ENCODE measurements around the gene WRNIP1.
A peak's percentile ranks its signal among the peaks of the same experiment; 100 is the strongest.

The WRNIP1 gene

DNA sequence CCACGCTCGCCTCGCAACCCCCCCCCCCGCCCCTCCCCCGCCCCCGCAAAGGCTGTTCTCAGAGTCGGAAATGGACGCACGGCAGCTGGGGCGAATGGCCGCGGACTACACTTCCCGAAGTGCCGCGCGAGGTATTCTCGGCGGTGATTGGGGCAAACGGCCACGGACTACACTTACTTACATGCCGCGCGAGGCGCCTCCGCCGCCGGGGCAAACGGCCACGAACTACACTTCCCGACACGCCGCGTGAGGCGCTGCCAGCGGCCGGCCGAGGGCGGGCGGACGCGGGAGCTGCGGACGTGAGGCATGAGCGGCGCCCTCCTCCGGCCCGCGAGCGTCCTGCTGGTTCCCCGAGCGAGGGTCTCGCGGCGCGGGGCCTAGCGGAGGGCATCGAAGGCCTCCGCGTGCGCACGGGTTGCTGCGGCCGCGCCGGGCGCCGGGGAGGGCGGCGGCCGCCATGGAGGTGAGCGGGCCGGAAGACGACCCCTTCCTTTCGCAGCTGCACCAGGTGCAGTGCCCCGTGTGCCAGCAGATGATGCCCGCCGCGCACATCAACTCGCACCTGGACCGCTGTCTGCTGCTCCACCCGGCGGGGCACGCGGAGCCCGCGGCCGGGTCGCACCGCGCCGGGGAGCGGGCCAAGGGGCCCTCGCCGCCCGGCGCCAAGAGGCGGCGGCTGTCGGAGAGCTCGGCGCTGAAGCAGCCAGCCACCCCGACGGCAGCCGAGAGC is at the start of gene WRNIP1:
Gene WRNIP1, plus strand, starts transcription at position 228 of the 730 bp plus-strand sequence. Its CDS starts 230 bp downstream, at position 458.
- peak; percentile 96 for DNase-seq

- DNase-seq = no peak
Observed at GRCh38 chr6:2715737-2716136, 49.5 kb upstream of the WRNIP1 start.

DNA sequence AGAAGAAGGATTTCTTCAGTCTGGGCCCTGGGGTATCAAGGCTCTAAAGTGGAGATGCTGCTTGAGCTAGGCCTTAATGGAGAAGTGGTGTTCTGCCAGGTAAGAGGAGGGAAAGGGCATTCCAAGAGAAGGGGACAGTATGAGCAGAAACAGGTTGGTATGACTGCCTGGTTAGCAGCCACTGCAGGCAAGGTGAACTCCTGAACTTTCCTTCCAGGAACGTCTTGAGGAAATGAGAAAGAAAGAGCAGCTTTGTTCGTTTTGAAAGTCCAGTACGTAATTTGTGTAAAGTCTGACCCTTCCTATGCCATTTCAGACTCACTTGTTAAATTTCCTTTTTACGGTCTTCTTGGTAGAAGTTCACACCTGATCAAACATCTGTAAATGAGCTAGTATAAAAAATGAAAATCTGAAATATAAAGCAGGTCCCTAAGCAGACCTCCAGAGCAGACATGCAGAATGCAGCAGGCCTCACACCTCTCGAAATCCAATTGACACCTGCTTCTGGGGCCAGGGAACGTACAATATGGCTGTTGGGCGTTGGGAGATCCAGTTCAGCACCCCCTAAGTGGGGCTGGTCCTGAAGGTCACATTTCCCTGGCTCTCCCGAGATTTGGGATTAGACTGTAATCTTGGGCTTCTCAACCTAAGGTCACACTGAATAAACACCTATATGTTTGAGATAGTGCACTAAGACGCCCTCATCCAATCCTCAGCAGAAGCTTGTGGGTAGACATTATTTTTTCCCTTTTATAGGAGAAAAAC is 48.1 kb upstream of the WRNIP1 start:
- DNase-seq = no peak

DNA sequence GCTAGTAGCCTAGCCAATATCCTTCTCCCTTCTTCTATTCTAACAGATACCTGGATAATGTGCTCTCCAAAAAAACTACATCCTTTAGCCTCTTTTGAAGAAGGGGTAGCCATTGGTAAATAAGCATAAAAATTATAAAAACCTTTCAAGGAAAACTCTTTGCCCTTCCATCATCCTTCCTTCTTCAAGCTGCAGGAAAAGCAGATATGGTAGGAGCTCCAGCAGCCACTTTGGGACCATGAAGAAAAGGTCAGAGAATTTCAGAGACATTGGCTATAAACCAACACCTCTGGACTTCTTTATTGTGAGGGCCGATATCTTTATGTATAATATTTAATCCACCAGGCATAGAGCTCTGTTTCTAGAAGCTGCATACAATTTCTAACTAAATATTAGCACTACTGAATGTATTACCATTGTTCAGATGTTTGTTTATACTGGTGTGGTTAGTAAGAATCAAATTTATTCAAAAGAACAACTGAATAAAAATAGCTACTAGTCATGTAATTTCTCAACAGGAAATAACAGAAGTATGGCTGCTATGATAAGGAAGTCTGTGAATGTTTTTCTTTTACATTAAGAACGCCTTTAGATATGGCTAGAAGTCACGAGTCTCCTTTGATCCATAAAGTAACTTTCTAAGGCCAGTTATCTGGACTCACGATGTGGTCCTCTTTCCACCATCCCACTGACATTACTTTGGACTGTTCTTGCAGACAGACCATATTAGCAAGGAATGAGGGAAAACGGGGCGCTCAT is 46.7 kb upstream of the WRNIP1 start:
- peak; percentile 37 for DNase-seq

- no peak for DNase-seq
Observed at GRCh38 chr6:2719093-2719455, 46.1 kb upstream of the WRNIP1 start.

- no peak for DNase-seq
Observed at GRCh38 chr6:2721219-2721618, 44.0 kb upstream of the WRNIP1 start.

DNA sequence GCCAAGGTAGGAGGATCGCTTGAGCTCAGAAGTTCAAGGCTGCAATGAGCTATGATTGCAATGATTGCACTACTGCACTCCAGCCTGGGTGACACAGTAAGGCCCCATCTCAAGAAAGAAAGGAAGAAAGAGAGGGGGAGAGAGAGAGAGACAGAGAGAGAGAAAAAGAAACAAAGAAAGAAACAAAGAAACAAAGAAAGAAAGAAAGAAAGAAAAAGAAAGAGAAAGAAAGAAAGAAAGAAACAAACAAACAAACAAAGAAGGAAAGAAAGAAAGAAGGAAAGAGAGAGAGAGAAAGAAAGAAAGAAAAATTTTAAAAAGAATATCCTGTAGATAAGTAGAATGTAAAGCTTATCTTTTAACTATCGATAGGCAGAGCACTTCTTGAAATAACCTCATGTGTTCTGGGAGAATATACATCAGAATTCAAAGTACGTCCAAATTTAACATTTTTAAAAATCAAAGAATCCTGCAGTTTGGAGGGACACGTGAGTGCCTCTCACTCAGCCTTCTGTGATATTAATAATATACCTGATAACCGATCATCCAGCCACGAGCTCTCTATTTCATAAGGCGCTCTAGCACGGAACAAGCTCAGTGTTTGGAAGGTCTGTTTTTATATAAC is 39.7 kb upstream of the WRNIP1 start:
- no peak for DNase-seq

- no peak for DNase-seq
Observed at GRCh38 chr6:2725999-2726567, 39.1 kb upstream of the WRNIP1 start.

GRCh38 chr6:2729921-2730320 is 35.3 kb upstream of the WRNIP1 start:
- DNase-seq = no peak

GRCh38 chr6:2730353-2731107 is 34.7 kb upstream of the WRNIP1 start:
- DNase-seq = no peak

GRCh38 chr6:2731281-2731909 is 33.8 kb upstream of the WRNIP1 start:
- DNase-seq = no peak

- DNase-seq = no peak
Observed at GRCh38 chr6:2732503-2733089, 32.6 kb upstream of the WRNIP1 start.

DNA sequence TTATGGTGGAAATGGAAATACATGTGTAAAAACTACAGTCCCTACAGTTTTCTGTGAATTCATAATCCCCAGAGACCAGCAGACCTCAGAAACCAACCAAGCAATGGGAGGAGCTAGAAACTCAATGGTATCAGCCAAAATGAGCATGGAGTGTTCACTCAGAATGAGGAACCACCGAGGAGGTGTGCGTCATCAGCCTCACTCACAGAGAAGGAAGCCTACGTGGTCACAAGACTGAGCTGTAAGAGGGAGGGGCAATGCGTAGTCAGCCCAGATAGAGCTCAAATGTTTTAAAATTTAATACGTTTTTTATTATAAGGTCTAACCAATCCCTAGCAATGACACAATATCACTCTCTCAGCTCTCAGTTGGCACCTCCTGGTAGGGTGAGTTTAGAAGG is 31.9 kb upstream of the WRNIP1 start:
- peak; percentile 95 for DNase-seq

GRCh38 chr6:2733736-2734480 is 31.3 kb upstream of the WRNIP1 start:
- no peak for DNase-seq

DNA sequence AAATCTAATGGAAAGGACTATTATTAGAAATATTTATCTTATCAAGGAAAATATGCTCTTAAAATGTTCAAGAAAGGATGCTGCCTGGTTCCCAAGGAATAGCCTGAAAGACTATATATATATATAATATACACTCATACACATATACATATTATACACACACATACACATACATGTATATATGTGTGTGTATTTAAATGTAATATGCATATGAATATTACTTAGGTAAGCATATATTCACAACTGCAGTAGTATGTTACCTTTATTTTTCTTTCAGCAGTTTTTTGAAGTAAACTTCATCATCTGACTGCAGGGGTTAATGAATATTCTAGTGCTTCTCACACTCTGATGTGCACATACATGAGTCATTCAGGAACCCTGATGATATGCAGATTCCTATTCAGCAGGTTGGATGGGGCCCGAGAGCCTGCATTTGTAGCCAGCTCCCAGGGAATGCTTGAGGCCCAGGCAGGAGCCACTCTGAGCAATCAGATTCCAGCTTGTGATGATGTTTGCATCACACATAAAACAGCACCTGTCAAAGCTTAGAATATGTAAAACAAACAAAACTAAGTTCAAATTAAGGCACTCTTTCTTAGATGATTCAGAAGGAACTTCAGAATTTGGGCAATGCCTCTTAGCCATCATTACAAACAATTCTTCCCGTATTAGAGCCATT is 30.6 kb upstream of the WRNIP1 start:
- no peak for DNase-seq

GRCh38 chr6:2737885-2738284 is 27.3 kb upstream of the WRNIP1 start:
- no peak for DNase-seq

DNA sequence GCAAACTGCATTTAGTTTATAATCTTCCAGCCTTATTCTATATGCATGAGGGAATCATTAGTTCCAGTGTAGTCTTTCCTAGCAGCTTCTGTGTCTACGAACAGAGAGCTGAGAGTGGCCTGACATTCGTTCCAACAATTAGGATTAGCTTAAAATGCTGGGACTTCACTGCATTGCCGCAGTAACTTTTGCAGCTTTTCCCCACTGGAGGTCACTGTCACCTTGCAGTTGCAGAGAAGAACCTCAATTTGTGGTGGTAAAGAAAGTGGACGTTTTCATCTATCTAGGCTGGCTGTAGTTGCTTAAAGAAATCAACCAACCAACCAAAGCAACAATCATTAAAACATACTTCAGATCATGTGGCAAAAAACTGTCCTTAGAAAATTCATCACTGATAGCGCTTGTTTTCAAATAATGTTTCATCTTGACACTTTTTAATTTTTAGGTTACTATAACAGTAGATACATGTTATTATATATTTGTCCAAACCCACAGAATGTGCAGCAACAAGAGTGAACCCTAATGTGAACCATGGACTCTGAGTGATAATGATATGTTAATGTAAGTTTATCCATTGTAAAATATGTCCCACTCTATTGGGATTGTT is 26.7 kb upstream of the WRNIP1 start:
- peak; percentile 4 for DNase-seq

DNA sequence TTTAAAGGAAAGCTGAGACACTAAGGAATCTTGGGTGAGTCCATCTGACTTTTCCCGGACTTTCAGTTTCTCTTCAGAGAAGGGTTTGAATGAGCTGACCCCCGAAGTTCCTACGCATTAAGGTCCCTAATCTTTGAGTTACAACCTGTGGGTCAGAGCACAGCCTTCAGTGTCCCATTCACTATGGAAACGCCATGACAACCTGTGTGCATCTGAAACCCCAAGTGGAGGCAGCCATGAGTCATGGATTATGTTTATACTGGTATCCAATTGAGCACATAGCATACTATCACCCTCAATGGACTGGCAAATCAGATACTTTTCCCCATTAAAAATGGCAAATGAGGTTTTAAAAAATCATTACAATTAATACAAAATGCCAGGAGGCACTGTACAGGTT is 25.9 kb upstream of the WRNIP1 start:
- DNase-seq = no peak

DNA sequence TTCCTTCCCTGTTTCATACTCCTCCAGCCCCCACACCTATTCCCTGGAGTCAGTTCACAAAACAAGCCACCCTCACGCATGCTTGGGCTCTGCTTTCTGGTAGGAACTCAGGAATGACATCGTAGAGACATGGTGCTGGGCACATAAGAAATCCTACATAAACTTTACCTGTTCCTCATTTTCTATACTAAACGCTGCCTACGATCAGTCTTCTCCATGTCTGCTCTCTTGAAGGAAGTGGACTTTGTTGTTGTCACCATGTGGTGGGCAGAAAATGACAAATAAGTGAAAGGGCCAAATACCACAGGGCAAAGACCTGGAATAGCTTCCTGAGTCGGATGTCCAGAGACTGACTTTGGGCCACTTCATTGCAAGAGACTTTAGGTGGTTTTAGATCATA is 24.6 kb upstream of the WRNIP1 start:
- DNase-seq = no peak

All from GF-D8 (cell line).